HepG2 (cell line): ENCODE data around the gene ATP10D. TPM values are rescaled to one million over a fixed set of nuclear protein-coding genes. Genes with fewer than 3 reads are reported as not detected.
A peak's percentile ranks its signal among the peaks of the same experiment; 100 is the strongest.

Experiments
- ARNTL ChIP-seq: sonication (generic); formaldehyde crosslinking; IDR thresholded peaks from 2 replicates; pipeline ENCODE4 v1.4.0; 2020; ENCODE audit warnings: mild to moderate bottlenecking, missing genetic modification reagents
- HDAC2 ChIP-seq: sonication (generic); formaldehyde crosslinking; IDR thresholded peaks from 2 replicates; pipeline ENCODE4 v1.4.0; 2020; ENCODE audit warnings: missing genetic modification reagents
- KDM3A ChIP-seq: IDR thresholded peaks from 2 replicates; pipeline ENCODE4 v1.6.1; 2018; ENCODE audit warnings: low read depth, missing compliant biosample characterization
- KDM5B ChIP-seq: sonication (generic); formaldehyde crosslinking; IDR thresholded peaks from 2 replicates; pipeline ENCODE4 v1.4.0; 2020; ENCODE audit warnings: missing genetic modification reagents, mild to moderate bottlenecking, borderline replicate concordance
- KLF12 ChIP-seq: sonication (generic); formaldehyde crosslinking; IDR thresholded peaks from 2 replicates; pipeline ENCODE4 v1.4.0; 2020; ENCODE audit warnings: missing genetic modification reagents, borderline replicate concordance
- MED1 ChIP-seq: sonication (generic); formaldehyde crosslinking; IDR thresholded peaks from 2 replicates; pipeline ENCODE4 v1.4.0; 2020; ENCODE audit warnings: missing genetic modification reagents
- NONO ChIP-seq, 2 experiments: fragments of 450-650 bp in 1 of 2; sonication (generic) in 1 of 2; formaldehyde crosslinking in 1 of 2; IDR thresholded peaks in 1 of 2; conservative IDR thresholded peaks in 1 of 2; 2 replicates each; pipeline versions ENCODE4 v1.6.1 to v1.8.0; 2017 to 2022; ENCODE audit warnings: mild to moderate bottlenecking in 1 of 2, missing genetic modification reagents in 1 of 2, moderate library complexity in 1 of 2
- NRL ChIP-seq: sonication (generic); formaldehyde crosslinking; IDR thresholded peaks from 2 replicates; pipeline ENCODE4 v1.5.0; 2020; ENCODE audit warnings: missing genetic modification reagents, mild to moderate bottlenecking, moderate library complexity, borderline replicate concordance
- POLR2AphosphoS5 ChIP-seq: IDR thresholded peaks from 2 replicates; pipeline ENCODE4 v1.6.1; 2012; ENCODE audit warnings: low read depth, low read length
- RXRA ChIP-seq: sonication (generic); formaldehyde crosslinking; IDR thresholded peaks from 2 replicates; pipeline ENCODE4 v1.5.1; 2020; ENCODE audit warnings: missing genetic modification reagents
- SAFB2 ChIP-seq: sonication (generic); formaldehyde crosslinking; IDR thresholded peaks from 2 replicates; pipeline ENCODE4 v1.5.1; 2020; ENCODE audit warnings: missing genetic modification reagents, low read depth, mild to moderate bottlenecking, borderline replicate concordance
- ZNF709 ChIP-seq: sonication (generic); formaldehyde crosslinking; IDR thresholded peaks from 2 replicates; pipeline ENCODE4 v1.5.0; 2020; ENCODE audit warnings: mild to moderate bottlenecking, missing genetic modification reagents
- ZNF724P ChIP-seq: sonication (generic); formaldehyde crosslinking; IDR thresholded peaks from 2 replicates; pipeline ENCODE4 v1.8.0; 2022; ENCODE audit warnings: missing genetic modification reagents, borderline replicate concordance
- ZSCAN31 ChIP-seq: sonication (generic); formaldehyde crosslinking; IDR thresholded peaks from 2 replicates; pipeline ENCODE4 v1.5.0; 2020; ENCODE audit warnings: low read depth, mild to moderate bottlenecking, missing genetic modification reagents
- polyA plus RNA-seq, 8 experiments: library from polyadenylated mRNA; depleted of rRNA in 3 of 8; stranded (reverse) in 7 of 8; unstranded in 1 of 8; fragments of >200 nt; fragmentation: Illumina TruSeq in 4 of 8; extraction: Trizol in 4 of 8; gene quantifications; 2 replicates each; pipeline versions ENCODE4 v1.2.1 to v1.2.3, GENCODE V29; 2011 to 2016; ENCODE audit warnings: low read depth in 4 of 8, missing spikeins in 1 of 8, mixed read lengths in 1 of 8; ENCODE audit not compliant: insufficient read depth in 1 of 8
- total RNA-seq, 5 experiments: library from RNA; depleted of rRNA; stranded (reverse); fragments of >200 nt; fragmentation: Illumina TruSeq; extraction: Trizol; gene quantifications; 2 replicates each; pipeline ENCODE4 v1.2.3, GENCODE V29; 2016; ENCODE audit warnings: low read depth in 1 of 5
- TF ChIP-seq, protein P1 (sequence below): IDR thresholded peaks from 2 replicates; pipeline ENCODE4 v1.4.0; 2020; ENCODE audit warnings: mild to moderate bottlenecking, missing genetic modification reagents
- TF ChIP-seq, protein P2 (sequence below): sonication (generic); formaldehyde crosslinking; IDR thresholded peaks from 2 replicates; pipeline ENCODE4 v1.4.0; 2020; ENCODE audit warnings: missing genetic modification reagents
- TF ChIP-seq, protein P3 (sequence below): sonication (generic); formaldehyde crosslinking; IDR thresholded peaks from 2 replicates; pipeline ENCODE4 v1.5.0; 2020; ENCODE audit warnings: missing genetic modification reagents, mild to moderate bottlenecking, borderline replicate concordance
- TF ChIP-seq, protein P4 (sequence below): sonication (generic); formaldehyde crosslinking; IDR thresholded peaks from 2 replicates; pipeline ENCODE4 v1.5.0; 2020; ENCODE audit warnings: missing genetic modification reagents

ATP10D gene
- total and polyA plus RNA-seq, 2 of the 13 experiments (the other 11 are each of a cell fraction or from before 2014, with no cell fraction given), result 2.2 to 9.8 TPM

DNA sequence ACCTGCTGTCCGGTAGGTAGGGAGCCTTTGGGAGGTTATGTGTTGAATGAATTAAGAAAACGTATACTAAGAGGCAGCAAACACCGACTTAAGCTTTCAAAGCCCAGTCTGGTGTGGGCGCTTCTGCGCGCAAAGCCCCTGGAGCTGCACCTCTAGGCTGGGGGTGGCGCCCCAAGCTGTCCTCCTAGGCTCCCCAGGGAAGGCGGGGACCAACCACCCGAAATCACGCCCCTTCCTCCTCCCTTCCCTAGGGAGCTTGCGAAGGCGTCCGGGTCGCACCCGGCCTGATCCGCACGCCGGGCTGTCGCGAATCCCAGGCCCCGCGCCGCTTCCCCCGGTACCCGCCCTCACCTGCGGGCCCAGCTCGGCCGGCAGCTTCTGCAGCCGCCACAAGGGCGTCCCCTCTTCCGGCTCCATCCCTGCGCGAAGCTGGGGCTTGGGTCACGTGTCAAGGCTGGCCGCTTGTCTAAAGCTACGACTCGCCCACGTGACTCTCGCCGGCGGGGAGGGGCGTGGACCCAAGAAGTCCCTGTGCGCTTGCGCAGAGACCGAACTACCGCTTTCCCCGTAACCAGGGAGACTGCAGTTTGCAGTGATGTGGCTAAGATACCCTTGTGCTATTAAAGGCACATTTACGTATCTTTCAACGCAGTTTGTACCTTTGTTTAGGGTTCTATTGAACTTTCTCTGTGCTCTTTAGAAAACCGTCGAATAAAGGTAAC lies 21.7 kb upstream of the ATP10D start, which contains the start of gene COMMD8 (continued):
- peak; percentile 79 for TF ChIP-seq POLR2AphosphoS5
- peak; percentile 27; the same call in 1 of the 2 replicates for TF ChIP-seq ZNF724P (CRISPR knock-in tag)
- peak; percentile 51; the same call in 1 of the 2 replicates for TF ChIP-seq ZSCAN31
- peak; percentile 96 for TF ChIP-seq KDM5B
- TF ChIP-seq RXRA (CRISPR knock-in tag), result peak; percentile 49; the same call in 1 of the 2 replicates
- TF ChIP-seq HDAC2 (CRISPR knock-in tag), result 0 out of 2 replicates have a peak, but pooled peaks have one; percentile 25
- no peak for TF ChIP-seq NONO (IDR thresholded peaks at IDR 0.05)
- TF ChIP-seq NONO (CRISPR knock-in tag; conservative IDR thresholded peaks at IDR 0.05), result peak; percentile 78
- 0 out of 2 replicates have a peak, but pooled peaks have one; percentile 43 for TF ChIP-seq KLF12 (CRISPR knock-in tag)
- peak; percentile 68; the same call in 1 of the 2 replicates for TF ChIP-seq ZNF709
- TF ChIP-seq, protein P1, sequence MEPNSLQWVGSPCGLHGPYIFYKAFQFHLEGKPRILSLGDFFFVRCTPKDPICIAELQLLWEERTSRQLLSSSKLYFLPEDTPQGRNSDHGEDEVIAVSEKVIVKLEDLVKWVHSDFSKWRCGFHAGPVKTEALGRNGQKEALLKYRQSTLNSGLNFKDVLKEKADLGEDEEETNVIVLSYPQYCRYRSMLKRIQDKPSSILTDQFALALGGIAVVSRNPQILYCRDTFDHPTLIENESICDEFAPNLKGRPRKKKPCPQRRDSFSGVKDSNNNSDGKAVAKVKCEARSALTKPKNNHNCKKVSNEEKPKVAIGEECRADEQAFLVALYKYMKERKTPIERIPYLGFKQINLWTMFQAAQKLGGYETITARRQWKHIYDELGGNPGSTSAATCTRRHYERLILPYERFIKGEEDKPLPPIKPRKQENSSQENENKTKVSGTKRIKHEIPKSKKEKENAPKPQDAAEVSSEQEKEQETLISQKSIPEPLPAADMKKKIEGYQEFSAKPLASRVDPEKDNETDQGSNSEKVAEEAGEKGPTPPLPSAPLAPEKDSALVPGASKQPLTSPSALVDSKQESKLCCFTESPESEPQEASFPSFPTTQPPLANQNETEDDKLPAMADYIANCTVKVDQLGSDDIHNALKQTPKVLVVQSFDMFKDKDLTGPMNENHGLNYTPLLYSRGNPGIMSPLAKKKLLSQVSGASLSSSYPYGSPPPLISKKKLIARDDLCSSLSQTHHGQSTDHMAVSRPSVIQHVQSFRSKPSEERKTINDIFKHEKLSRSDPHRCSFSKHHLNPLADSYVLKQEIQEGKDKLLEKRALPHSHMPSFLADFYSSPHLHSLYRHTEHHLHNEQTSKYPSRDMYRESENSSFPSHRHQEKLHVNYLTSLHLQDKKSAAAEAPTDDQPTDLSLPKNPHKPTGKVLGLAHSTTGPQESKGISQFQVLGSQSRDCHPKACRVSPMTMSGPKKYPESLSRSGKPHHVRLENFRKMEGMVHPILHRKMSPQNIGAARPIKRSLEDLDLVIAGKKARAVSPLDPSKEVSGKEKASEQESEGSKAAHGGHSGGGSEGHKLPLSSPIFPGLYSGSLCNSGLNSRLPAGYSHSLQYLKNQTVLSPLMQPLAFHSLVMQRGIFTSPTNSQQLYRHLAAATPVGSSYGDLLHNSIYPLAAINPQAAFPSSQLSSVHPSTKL (CRISPR knock-in tag), result peak; percentile 71
- TF ChIP-seq, protein P2, sequence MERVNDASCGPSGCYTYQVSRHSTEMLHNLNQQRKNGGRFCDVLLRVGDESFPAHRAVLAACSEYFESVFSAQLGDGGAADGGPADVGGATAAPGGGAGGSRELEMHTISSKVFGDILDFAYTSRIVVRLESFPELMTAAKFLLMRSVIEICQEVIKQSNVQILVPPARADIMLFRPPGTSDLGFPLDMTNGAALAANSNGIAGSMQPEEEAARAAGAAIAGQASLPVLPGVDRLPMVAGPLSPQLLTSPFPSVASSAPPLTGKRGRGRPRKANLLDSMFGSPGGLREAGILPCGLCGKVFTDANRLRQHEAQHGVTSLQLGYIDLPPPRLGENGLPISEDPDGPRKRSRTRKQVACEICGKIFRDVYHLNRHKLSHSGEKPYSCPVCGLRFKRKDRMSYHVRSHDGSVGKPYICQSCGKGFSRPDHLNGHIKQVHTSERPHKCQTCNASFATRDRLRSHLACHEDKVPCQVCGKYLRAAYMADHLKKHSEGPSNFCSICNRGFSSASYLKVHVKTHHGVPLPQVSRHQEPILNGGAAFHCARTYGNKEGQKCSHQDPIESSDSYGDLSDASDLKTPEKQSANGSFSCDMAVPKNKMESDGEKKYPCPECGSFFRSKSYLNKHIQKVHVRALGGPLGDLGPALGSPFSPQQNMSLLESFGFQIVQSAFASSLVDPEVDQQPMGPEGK (CRISPR knock-in tag), result peak; percentile 80
- peak; percentile 98 for TF ChIP-seq ARNTL (CRISPR knock-in tag)
- TF ChIP-seq KDM3A (CRISPR knock-in tag), result peak; percentile 71; the same call in 1 of the 2 replicates
- TF ChIP-seq, protein P3, sequence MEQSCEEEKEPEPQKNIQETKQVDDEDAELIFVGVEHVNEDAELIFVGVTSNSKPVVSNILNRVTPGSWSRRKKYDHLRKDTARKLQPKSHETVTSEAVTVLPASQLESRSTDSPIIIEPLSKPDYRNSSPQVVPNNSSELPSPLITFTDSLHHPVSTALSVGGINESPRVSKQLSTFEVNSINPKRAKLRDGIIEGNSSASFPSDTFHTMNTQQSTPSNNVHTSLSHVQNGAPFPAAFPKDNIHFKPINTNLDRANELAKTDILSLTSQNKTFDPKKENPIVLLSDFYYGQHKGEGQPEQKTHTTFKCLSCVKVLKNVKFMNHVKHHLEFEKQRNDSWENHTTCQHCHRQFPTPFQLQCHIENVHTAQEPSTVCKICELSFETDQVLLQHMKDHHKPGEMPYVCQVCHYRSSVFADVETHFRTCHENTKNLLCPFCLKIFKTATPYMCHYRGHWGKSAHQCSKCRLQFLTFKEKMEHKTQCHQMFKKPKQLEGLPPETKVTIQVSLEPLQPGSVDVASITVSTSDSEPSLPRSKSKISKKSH, result peak; percentile 81; the same call in 1 of the 2 replicates
- TF ChIP-seq SAFB2 (CRISPR knock-in tag), result 0 out of 2 replicates have a peak, but pooled peaks have one; percentile 55
- TF ChIP-seq, protein P4, sequence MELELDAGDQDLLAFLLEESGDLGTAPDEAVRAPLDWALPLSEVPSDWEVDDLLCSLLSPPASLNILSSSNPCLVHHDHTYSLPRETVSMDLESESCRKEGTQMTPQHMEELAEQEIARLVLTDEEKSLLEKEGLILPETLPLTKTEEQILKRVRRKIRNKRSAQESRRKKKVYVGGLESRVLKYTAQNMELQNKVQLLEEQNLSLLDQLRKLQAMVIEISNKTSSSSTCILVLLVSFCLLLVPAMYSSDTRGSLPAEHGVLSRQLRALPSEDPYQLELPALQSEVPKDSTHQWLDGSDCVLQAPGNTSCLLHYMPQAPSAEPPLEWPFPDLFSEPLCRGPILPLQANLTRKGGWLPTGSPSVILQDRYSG, result 0 out of 2 replicates have a peak, but pooled peaks have one; percentile 65
- peak; percentile 37; the same call in 1 of the 2 replicates for TF ChIP-seq MED1 (CRISPR knock-in tag)
- peak; percentile 76; the same call in 1 of the 2 replicates for TF ChIP-seq NRL (CRISPR knock-in tag)
